OCI-LY7 (cell line): ENCODE data around the gene MACROH2A1. TPM values are rescaled to one million over a fixed set of nuclear protein-coding genes. Genes with fewer than 3 reads are reported as not detected.
A peak's percentile ranks its signal among the peaks of the same experiment; 100 is the strongest.
"Not testable (repeated sequence)": the region's sequence is repeated elsewhere in the genome, so short reads cannot be mapped to it uniquely, and the experiment has no call there.

Experiments
- BruUV-seq: library from RNA; stranded (reverse); fragments of 400-500 nt; replicated peaks from 2 replicates; lab custom pipeline; 2021; lab: Mats Ljungman, UMichigan
- CTCF ChIA-PET: fragments of 300-600 bp; sonication (Branson Sonifier 250); formaldehyde crosslinking; loops from one replicate; lab custom pipeline; 2022; ENCODE audit warnings: antibody characterized with exemption; ENCODE audit not compliant: unreplicated experiment; lab: Charles Lee
- POLR2A ChIA-PET: fragments of 300-600 bp; sonication (Branson Sonifier 250); formaldehyde crosslinking; loops from one replicate; lab custom pipeline; 2022; ENCODE audit warnings: antibody characterized with exemption; lab: Charles Lee
- DNase-seq: peaks from one replicate; pipeline ENCODE4 v3.0.0-alpha.2; 2015; ENCODE audit warnings: low spot score
- H2AFZ ChIP-seq: fragments of 200-600 bp; sonication (generic), shearing (Covaris generic); 2 replicates; pipeline ENCODE4 v1.6.1; 2014; ENCODE audit warnings: mild to moderate bottlenecking, antibody characterized with exemption, low read length, moderate library complexity
- H3K27ac ChIP-seq: fragments of 200-600 bp; sonication (generic); 2 replicates; pipeline ENCODE4 v1.5.1; 2014; ENCODE audit warnings: mixed run types, low read depth, mild to moderate bottlenecking, moderate library complexity, low read length, inconsistent platforms; ENCODE audit not compliant: poor library complexity, severe bottlenecking
- H3K36me3 ChIP-seq: fragments of 200-600 bp; sonication (generic); 2 replicates; pipeline ENCODE4 v1.6.1; 2014; ENCODE audit warnings: mild to moderate bottlenecking, antibody characterized with exemption, low read length, moderate library complexity, mixed read lengths; ENCODE audit not compliant: insufficient read depth
- H3K4me1 ChIP-seq: fragments of 200-600 bp; sonication (generic); 2 replicates; pipeline ENCODE4 v1.5.1; 2014; ENCODE audit warnings: mild to moderate bottlenecking, low read length; ENCODE audit not compliant: insufficient read depth, poor library complexity, severe bottlenecking
- H3K4me2 ChIP-seq: fragments of 200-600 bp; sonication (generic); 2 replicates; pipeline ENCODE4 v1.6.1; 2014; ENCODE audit warnings: mild to moderate bottlenecking, low read length
- H3K4me3 ChIP-seq: fragments of 200-600 bp; sonication (generic); 2 replicates; pipeline ENCODE4 v1.5.1; 2014; ENCODE audit warnings: mild to moderate bottlenecking, low read depth, low read length; ENCODE audit not compliant: poor library complexity, severe bottlenecking
- H3K79me2 ChIP-seq: fragments of 200-600 bp; sonication (generic); 2 replicates; pipeline ENCODE4 v1.6.1; 2016; ENCODE audit warnings: low read depth, mild to moderate bottlenecking, low read length, moderate library complexity, mixed read lengths; ENCODE audit not compliant: insufficient read depth
- H3K9me2 ChIP-seq: fragments of 200-600 bp; sonication (generic); 2 replicates; pipeline ENCODE4 v1.6.1; 2016; ENCODE audit warnings: mild to moderate bottlenecking, low read length, mixed read lengths; ENCODE audit not compliant: insufficient read depth
- H3K9me3 ChIP-seq: fragments of 200-600 bp; sonication (generic); 2 replicates; pipeline ENCODE4 v1.6.1; 2014; ENCODE audit warnings: mild to moderate bottlenecking, mixed run types, low read length, mixed read lengths
- H4K20me1 ChIP-seq: fragments of 200-600 bp; sonication (generic); 2 replicates; pipeline ENCODE4 v1.6.1; 2014; ENCODE audit warnings: mild to moderate bottlenecking, antibody characterized with exemption, low read length, moderate library complexity, mixed read lengths; ENCODE audit not compliant: insufficient read depth
- EZH2phosphoT487 ChIP-seq: fragments of 200-600 bp; sonication (generic); IDR thresholded peaks from 2 replicates; pipeline ENCODE4 v1.6.1; 2018; ENCODE audit warnings: low read depth, borderline replicate concordance, mild to moderate bottlenecking, mixed run types, antibody characterized with exemption, low read length, moderate library complexity, mixed read lengths
- intact Hi-C: fragments of 100-400 bp; cut with micrococcal nuclease; formaldehyde crosslinking; loops from one replicate; pipeline ENCODE4 v1.10.0; 2022; ENCODE audit not compliant: unreplicated experiment
- total RNA-seq, 2 experiments: library from RNA; depleted of rRNA in 1 of 2; stranded (reverse); fragments of >200 nt in 1 of 2; shearing (Covaris generic) in 1 of 2; gene quantifications; 2 replicates each; pipeline ENCODE4 v1.2.3, GENCODE V29; 2014 to 2022
- TF ChIP-seq, protein P1 (sequence below): fragments of 200-600 bp; sonication (generic); conservative IDR thresholded peaks from 2 replicates; pipeline ENCODE4 v1.5.1; 2014; ENCODE audit warnings: mild to moderate bottlenecking, antibody characterized with exemption, low read length, moderate library complexity, mixed read lengths

Gene MACROH2A1
- total RNA-seq, 2 experiments from 2014 or later, result 271 to 356 TPM

- no peak overlapping the region for H2AFZ ChIP-seq
- no peak overlapping the region for H3K27ac ChIP-seq
- no peaks in the 10 kb centered on the region for H3K9me3 ChIP-seq
- CTCF ChIA-PET, result no interaction called here
- no peak overlapping the region for H3K4me2 ChIP-seq
- BruUV-seq, result TSS peak; percentile 9
- no peak for DNase-seq
- TF ChIP-seq EZH2phosphoT487, result no peak
- TF ChIP-seq, protein P1, sequence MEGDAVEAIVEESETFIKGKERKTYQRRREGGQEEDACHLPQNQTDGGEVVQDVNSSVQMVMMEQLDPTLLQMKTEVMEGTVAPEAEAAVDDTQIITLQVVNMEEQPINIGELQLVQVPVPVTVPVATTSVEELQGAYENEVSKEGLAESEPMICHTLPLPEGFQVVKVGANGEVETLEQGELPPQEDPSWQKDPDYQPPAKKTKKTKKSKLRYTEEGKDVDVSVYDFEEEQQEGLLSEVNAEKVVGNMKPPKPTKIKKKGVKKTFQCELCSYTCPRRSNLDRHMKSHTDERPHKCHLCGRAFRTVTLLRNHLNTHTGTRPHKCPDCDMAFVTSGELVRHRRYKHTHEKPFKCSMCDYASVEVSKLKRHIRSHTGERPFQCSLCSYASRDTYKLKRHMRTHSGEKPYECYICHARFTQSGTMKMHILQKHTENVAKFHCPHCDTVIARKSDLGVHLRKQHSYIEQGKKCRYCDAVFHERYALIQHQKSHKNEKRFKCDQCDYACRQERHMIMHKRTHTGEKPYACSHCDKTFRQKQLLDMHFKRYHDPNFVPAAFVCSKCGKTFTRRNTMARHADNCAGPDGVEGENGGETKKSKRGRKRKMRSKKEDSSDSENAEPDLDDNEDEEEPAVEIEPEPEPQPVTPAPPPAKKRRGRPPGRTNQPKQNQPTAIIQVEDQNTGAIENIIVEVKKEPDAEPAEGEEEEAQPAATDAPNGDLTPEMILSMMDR, result no peak
- H4K20me1 ChIP-seq, result no peaks in the 10 kb centered on the region
- POLR2A ChIA-PET, result interaction anchor here (1.2 kb wide), 1 partner anchor 36 kb away, joined by 3 read pairs; no protein-coding TSS in a partner anchor
- H3K9me2 ChIP-seq, result no peaks in the 10 kb centered on the region
- intact Hi-C loops, result no loop called here
- H3K79me2 ChIP-seq, result 0 out of 2 replicates have a peak, but pooled peaks cover 6% of the 10 kb centered on the region
- no peak overlapping the region for H3K4me3 ChIP-seq
- peaks cover 95% of the 10 kb centered on the region for H3K36me3 ChIP-seq
- H3K4me1 ChIP-seq, result no peaks in the 10 kb centered on the region
Measured at GRCh38 chr5:135364421-135365262, 34.4 kb downstream of the MACROH2A1 start.

- H3K27ac ChIP-seq, H4K20me1 ChIP-seq, POLR2A ChIA-PET: not testable (repeated sequence)
Measured at GRCh38 chr5:135363342-135363741, 35.7 kb downstream of the MACROH2A1 start.

DNA sequence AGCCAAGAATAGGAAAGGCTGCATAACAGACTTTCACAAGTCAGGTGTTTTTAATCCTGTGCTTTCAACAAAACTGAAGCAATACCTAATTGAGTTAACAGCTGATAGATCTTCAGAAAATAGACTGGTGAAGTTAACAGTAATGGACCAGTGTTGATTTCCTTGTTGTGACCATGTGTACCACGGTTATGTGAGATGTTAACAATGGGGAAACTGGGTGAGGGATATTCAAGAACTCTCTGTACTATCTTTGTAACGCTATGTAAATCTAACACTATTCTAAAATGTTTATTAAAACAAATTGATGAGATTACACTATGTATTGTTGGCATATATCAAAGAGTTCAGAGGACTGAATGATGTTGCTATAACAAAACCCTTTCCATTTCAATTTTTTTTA is 36.9 kb downstream of the MACROH2A1 start:
- H2AFZ ChIP-seq, result no peak overlapping the region
- H4K20me1 ChIP-seq, result no peaks in the 10 kb centered on the region
- no peaks in the 10 kb centered on the region for H3K9me2 ChIP-seq
- 0 out of 2 replicates have a peak, but pooled peaks cover 6% of the 10 kb centered on the region for H3K79me2 ChIP-seq
- no peak overlapping the region for H3K4me2 ChIP-seq
- H3K27ac ChIP-seq, result no peak overlapping the region
- H3K9me3 ChIP-seq, result no peaks in the 10 kb centered on the region
- DNase-seq, result no peak
- H3K4me1 ChIP-seq, result no peaks in the 10 kb centered on the region
- intact Hi-C loops, result no loop called here
- POLR2A ChIA-PET, result interaction anchor here (1.0 kb wide), 1 partner anchor 29 kb away, joined by 3 read pairs; no protein-coding TSS in a partner anchor
- CTCF ChIA-PET, result no interaction called here
- no peak overlapping the region for H3K4me3 ChIP-seq
- BruUV-seq, result no TSS peak
- TF ChIP-seq EZH2phosphoT487, result no peak
- TF ChIP-seq, protein P1, result no peak
- peaks cover 95% of the 10 kb centered on the region for H3K36me3 ChIP-seq

More at GRCh38 chr5:135363342-135363741, 35.7 kb downstream of the MACROH2A1 start:
- CTCF ChIA-PET, H3K9me3 ChIP-seq, H3K4me1 ChIP-seq, H3K4me3 ChIP-seq, intact Hi-C loops, H2AFZ ChIP-seq, DNase-seq, H3K4me2 ChIP-seq, BruUV-seq, H3K9me2 ChIP-seq, H3K79me2 ChIP-seq: not testable (repeated sequence)
- H3K36me3 ChIP-seq, result peaks cover 95% of the 10 kb centered on the region
